BLaER1 treated with 17β-estradiol and CSF1 and Interleukin-3, amounts not matched to agents 10 nM and 100 nM (cell line): Measurements from ENCODE around the gene SHISA9.

Experiments
- H3K27ac ChIP-seq, 11 experiments: shearing (Covaris generic); formaldehyde crosslinking; 2 replicates each; pipeline ENCODE4 v1.8.1; 2022
- H3K27me3 ChIP-seq, 11 experiments: shearing (Covaris generic); formaldehyde crosslinking; 2 replicates each; pipeline ENCODE4 v1.8.1; 2022
- H3K36me3 ChIP-seq, 11 experiments: shearing (Covaris generic); formaldehyde crosslinking; 2 replicates each; pipeline ENCODE4 v1.8.1; 2022
- H3K4me1 ChIP-seq, 10 experiments: shearing (Covaris generic); formaldehyde crosslinking; 2 replicates each; pipeline ENCODE4 v1.8.1; 2022
- H3K4me2 ChIP-seq, 11 experiments: shearing (Covaris generic); formaldehyde crosslinking; 2 replicates each; pipeline ENCODE4 v1.8.1; 2022
- H3K4me3 ChIP-seq, 10 experiments: shearing (Covaris generic); formaldehyde crosslinking; 2 replicates each; pipeline ENCODE4 v1.8.1; 2022
- H3K9ac ChIP-seq, 11 experiments: shearing (Covaris generic); formaldehyde crosslinking; 2 replicates each; pipeline ENCODE4 v1.8.1; 2022
- H3K9me3 ChIP-seq, 11 experiments: shearing (Covaris generic); formaldehyde crosslinking; replicated peaks in 1 of 11; 2 replicates each; pipeline ENCODE4 v1.8.1; 2022
- H4K20me1 ChIP-seq, 11 experiments: shearing (Covaris generic); formaldehyde crosslinking; 2 replicates each; pipeline ENCODE4 v1.8.1; 2022
- Cebpa-rat ChIP-seq, 11 experiments: shearing (Covaris generic); IDR thresholded peaks; 2 replicates each; pipeline ENCODE4 v1.8.1; 2022

SHISA9 gene

GRCh38 chr16:13103831-13104530 lies 202.6 kb downstream of the SHISA9 start:
- no peaks in the 10 kb centered on the region for H3K4me1 ChIP-seq
- no peak overlapping the region for H3K4me2 ChIP-seq
- no peak for TF ChIP-seq Cebpa-rat (IDR thresholded peaks at IDR 0.05)
- no peak overlapping the region for H3K4me3 ChIP-seq
- no peak overlapping the region for H3K9ac ChIP-seq
- H3K27ac ChIP-seq = no peak overlapping the region
- no peaks in the 10 kb centered on the region for H3K27me3 ChIP-seq
- H3K9me3 ChIP-seq = peaks cover 4 to 19% (median 11%) of the 10 kb centered on the region in 11 experiments; a peak in 12 of 22 replicates
- no peaks in the 10 kb centered on the region for H3K36me3 ChIP-seq
- H4K20me1 ChIP-seq = no peaks in the 10 kb centered on the region

DNA sequence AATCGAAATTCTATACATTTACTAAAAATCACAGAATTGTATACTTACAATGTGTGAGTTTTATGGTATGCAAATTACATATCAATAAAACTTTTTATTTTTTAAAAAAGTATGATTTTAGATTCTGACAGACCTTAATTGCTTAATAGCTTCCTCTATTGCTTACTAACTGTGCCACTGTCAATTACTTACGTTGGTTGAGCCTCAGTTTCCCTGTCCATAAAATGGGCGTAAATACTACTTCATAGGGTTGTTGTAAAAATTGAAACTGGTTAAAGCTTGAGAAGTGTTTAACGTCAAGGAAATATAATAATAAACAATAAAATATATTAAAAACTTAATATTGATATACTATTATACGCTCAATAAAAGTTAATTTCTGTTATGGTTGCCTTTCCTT lies 203.4 kb downstream of the SHISA9 start:
- Histone ChIP-seq H3K36me3 (no peaks in the 10 kb centered on the region), H3K4me3 (no peak overlapping the region), H3K27ac (no peak overlapping the region), H3K4me1 (no peaks in the 10 kb centered on the region), H3K27me3 (no peaks in the 10 kb centered on the region), H3K4me2 (no peak overlapping the region), H3K9ac (no peak overlapping the region), H4K20me1 (no peaks in the 10 kb centered on the region), H3K9me3 (peaks cover 4 to 19% (median 11%) of the 10 kb centered on the region in 11 experiments; a peak in 12 of 22 replicates)
- TF ChIP-seq Cebpa-rat (IDR thresholded peaks at IDR 0.05) = no peak

DNA sequence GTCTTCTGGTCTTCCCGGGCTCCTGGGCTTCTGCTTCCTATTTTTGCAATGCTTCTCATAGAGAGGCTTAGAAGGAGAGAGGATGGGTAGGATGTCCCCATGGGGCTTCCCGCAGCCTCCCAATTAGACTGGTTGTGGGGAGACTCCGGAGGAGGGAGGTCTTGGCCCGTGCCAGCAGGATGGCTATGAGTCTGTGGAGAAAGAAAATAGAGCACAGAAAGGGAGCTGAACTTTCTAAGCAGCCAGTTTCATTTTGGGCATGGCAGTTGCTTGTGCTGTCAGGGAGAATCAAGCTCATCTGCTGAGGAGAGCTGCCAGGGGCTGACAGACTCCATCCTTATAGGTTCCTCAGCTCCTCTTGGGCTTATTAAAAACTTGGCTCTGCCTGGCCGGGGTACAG lies 204.0 kb downstream of the SHISA9 start:
- Histone ChIP-seq H3K27me3 (no peaks in the 10 kb centered on the region), H3K4me1 (no peaks in the 10 kb centered on the region), H4K20me1 (no peaks in the 10 kb centered on the region), H3K27ac (no peak overlapping the region), H3K9me3 (peaks cover 4 to 19% (median 11%) of the 10 kb centered on the region in 11 experiments; a peak in 12 of 22 replicates), H3K36me3 (no peaks in the 10 kb centered on the region), H3K4me2 (no peak overlapping the region), H3K9ac (no peak overlapping the region), H3K4me3 (no peak overlapping the region)
- no peak for TF ChIP-seq Cebpa-rat (IDR thresholded peaks at IDR 0.05)

DNA sequence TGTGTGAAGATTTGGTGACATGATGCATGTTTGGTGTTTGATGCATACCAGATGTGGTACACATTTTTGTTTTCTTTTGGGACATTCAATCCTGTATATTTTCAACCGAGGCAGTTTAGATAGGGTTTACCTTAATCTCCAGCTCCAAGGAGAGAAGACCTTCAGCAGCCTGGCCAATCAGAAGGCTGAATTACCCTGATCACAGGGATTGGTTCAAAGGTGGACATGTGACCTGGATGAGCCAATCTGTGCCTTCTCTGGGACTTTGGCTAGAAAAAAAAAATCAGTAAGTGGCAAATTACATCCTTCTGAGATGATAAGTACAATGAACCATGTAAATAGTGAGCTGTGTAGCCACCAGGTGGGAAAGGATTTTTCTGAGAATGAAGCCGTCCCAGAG lies 205.1 kb downstream of the SHISA9 start:
- H3K4me3 ChIP-seq = no peak overlapping the region

DNA sequence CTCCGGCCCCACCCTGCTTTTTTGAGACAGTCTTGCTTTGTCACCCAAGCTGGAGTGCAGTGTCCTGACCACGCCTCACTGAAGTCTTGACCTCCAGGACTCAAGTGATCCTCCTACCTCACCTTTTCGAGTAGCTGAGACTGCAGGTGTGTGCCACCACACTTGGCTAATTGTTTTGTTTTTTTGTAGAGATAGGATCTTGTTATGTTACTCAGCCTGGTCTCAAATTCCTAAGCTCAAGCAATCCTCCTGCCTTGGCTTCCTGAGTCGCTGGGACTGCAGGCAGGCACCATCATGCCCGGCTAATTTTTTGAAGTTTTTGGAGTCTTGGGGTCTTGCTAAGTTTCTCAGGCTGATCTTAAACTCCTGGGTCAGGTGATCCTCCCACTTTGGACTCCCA lies 206.7 kb downstream of the SHISA9 start:
- Histone ChIP-seq H3K4me1 (no peaks in the 10 kb centered on the region), H3K4me3 (no peak overlapping the region), H3K27me3 (no peaks in the 10 kb centered on the region), H3K9ac (no peak overlapping the region), H3K9me3 (peaks cover 4 to 19% (median 11%) of the 10 kb centered on the region in 11 experiments; a peak in 12 of 22 replicates), H3K36me3 (no peaks in the 10 kb centered on the region), H3K4me2 (no peak overlapping the region), H4K20me1 (no peaks in the 10 kb centered on the region), H3K27ac (no peak overlapping the region)
- TF ChIP-seq Cebpa-rat (IDR thresholded peaks at IDR 0.05) = no peak

More for the DNA sequence above, 205.1 kb downstream of the SHISA9 start:
- Histone ChIP-seq H3K36me3 (no peaks in the 10 kb centered on the region), H4K20me1 (no peaks in the 10 kb centered on the region), H3K27ac (no peak overlapping the region), H3K9me3 (peaks cover 4 to 19% (median 11%) of the 10 kb centered on the region in 11 experiments; a peak in 12 of 22 replicates), H3K4me1 (no peaks in the 10 kb centered on the region), H3K27me3 (no peaks in the 10 kb centered on the region), H3K4me2 (no peak overlapping the region), H3K9ac (no peak overlapping the region)
- no peak for TF ChIP-seq Cebpa-rat (IDR thresholded peaks at IDR 0.05)

DNA sequence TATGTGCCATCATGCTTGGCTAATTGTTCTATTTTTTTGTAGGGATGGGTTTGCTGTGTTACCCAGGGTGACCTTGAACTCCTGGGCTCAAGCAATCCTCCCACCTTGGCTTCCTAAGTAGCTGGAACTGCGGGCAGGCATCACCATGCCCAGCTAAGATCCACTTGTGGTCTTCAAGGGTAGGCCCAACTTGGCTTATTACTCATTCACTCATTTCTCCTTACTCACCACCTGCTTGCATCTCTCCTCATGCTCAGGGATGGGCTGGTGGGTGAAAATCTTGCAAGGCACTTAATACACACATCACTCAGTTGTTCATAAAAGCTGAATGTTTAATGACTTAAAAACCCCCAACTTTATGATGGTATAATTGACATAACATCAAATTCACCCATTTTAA lies 207.8 kb downstream of the SHISA9 start:
- H3K9me3 ChIP-seq = peaks cover 4 to 12% (median 5%) of the 10 kb centered on the region in 11 experiments; a peak in 11 of 22 replicates
- TF ChIP-seq Cebpa-rat (IDR thresholded peaks at IDR 0.05) = no peak
- no peaks in the 10 kb centered on the region for H4K20me1 ChIP-seq
- no peak overlapping the region for H3K4me3 ChIP-seq
- no peaks in the 10 kb centered on the region for H3K27me3 ChIP-seq
- H3K4me2 ChIP-seq = no peak overlapping the region
- H3K36me3 ChIP-seq = no peaks in the 10 kb centered on the region
- H3K27ac ChIP-seq = no peak overlapping the region
- no peak overlapping the region for H3K9ac ChIP-seq
- no peaks in the 10 kb centered on the region for H3K4me1 ChIP-seq

DNA sequence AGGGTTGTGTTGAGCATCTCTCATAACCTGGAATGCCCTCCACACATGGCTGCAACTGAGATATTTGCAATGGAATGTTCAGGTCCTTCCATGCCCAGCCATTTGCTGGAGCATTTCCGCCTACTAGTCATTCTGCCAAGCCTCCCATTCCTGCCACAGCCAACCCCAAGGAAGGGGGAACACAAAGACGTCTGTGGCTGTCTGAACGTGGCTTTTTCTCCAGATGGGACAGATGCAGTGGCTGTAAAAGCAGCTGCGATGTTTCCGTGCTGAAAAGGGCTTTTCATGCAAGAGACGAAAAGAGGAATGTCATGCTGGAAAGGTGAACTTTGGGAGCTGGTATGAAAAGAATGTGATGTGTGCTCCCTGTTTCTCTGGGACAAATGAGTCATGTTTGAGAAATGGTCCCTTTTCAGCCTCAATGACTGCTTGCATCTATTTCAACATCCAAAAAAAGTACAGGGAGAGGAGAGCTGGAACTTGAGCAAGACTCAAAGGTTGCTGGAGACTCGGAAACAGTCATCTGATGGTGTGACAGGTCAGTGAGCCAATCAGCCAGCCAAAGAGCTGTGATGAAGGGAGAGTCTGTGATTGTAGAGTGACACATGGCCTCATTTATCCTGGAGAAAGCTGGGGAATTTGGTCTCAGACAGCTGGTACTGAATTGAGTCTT lies 208.9 kb downstream of the SHISA9 start:
- Histone ChIP-seq H3K9ac (no peak overlapping the region), H3K4me2 (no peak overlapping the region), H3K36me3 (no peaks in the 10 kb centered on the region), H4K20me1 (no peaks in the 10 kb centered on the region), H3K4me3 (no peak overlapping the region), H3K4me1 (no peaks in the 10 kb centered on the region), H3K27me3 (no peaks in the 10 kb centered on the region), H3K9me3 (peaks cover 0 to 3% (median 0%) of the 10 kb centered on the region in 11 experiments; a peak in 3 of 22 replicates), H3K27ac (no peak overlapping the region)
- no peak for TF ChIP-seq Cebpa-rat (IDR thresholded peaks at IDR 0.05)

DNA sequence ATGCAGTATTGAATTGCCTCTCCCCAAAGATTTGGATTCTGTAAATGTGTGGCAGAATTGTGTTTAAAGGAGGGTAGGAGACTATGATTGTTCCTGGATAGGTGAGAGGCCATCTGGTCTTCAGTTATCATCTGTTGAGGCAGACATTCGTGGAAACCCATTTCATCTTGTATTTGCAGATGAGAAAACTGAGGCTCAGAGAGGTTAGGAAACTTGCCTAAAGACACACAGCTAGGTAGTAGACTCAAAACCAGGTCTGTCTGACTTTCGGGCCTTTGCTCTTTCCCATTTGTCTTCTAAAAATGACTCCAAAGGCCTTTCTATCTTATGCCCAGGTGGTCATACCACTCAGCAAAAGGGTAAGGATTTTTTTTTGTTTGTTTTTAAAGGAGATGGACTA lies 210.3 kb downstream of the SHISA9 start:
- H3K27me3 ChIP-seq = no peaks in the 10 kb centered on the region
- no peaks in the 10 kb centered on the region for H3K36me3 ChIP-seq
- no peak overlapping the region for H3K4me2 ChIP-seq
- H3K27ac ChIP-seq = no peak overlapping the region
- peaks cover 0 to 5% (median 0%) of the 10 kb centered on the region in 11 experiments; a peak in 2 of 22 replicates for H3K9me3 ChIP-seq
- H4K20me1 ChIP-seq = no peaks in the 10 kb centered on the region
- no peak overlapping the region for H3K4me3 ChIP-seq
- H3K9ac ChIP-seq = no peak overlapping the region
- TF ChIP-seq Cebpa-rat (IDR thresholded peaks at IDR 0.05) = no peak
- no peaks in the 10 kb centered on the region for H3K4me1 ChIP-seq

DNA sequence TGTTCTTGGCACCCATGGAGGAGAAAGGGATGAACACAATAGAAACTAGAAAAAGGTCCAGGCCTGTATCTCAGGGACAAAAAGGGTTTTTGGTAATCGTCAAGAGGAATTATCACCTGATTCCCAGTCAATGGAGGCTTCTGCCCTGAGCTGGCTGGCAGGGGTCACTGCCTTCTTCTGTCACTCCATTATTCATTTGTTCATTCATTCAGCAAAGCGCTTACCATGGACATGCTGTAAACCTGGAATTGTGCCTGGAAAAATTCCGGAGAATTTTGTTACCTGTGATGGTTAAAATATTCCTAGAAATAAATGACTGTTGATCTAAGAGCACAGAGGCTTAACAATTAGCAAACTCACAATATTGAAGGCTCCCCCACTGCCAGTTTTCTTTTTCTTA lies 212.3 kb downstream of the SHISA9 start:
- Histone ChIP-seq H3K27ac (no peak overlapping the region), H3K9me3 (peaks cover 0 to 5% (median 0%) of the 10 kb centered on the region in 11 experiments; a peak in 2 of 22 replicates), H3K27me3 (no peaks in the 10 kb centered on the region), H3K4me1 (no peaks in the 10 kb centered on the region), H4K20me1 (no peaks in the 10 kb centered on the region), H3K36me3 (no peaks in the 10 kb centered on the region), H3K9ac (no peak overlapping the region), H3K4me3 (no peak overlapping the region), H3K4me2 (no peak overlapping the region)
- no peak for TF ChIP-seq Cebpa-rat (IDR thresholded peaks at IDR 0.05)
